GM23338 (cell line): Measurements from ENCODE around the gene NDFIP1. TPM values are rescaled to one million over a fixed set of nuclear protein-coding genes. Genes with fewer than 3 reads are reported as not detected.

Experiments
- ATAC-seq: fragments of 200-7000 bp; cut with Tn5 transposase; 3 replicates; pipeline ENCODE4 v1.9.1; 2020
- DNase-seq: peaks from one replicate; pipeline ENCODE4 v3.0.0-alpha.2; 2015; ENCODE audit warnings: low spot score
- H2AFZ ChIP-seq: fragments of 200-600 bp; sonication (generic); 2 replicates; pipeline ENCODE4 v1.8.0; 2016; ENCODE audit warnings: antibody characterized with exemption, mild to moderate bottlenecking, moderate library complexity
- H3F3A ChIP-seq: fragments of 200-600 bp; sonication (generic); replicated peaks from 2 replicates; pipeline ENCODE4 v1.8.0; 2017; ENCODE audit warnings: antibody characterized with exemption, mixed run types, low read depth
- H3K27ac ChIP-seq: fragments of 200-600 bp; sonication (generic); 2 replicates; pipeline ENCODE4 v1.6.1; 2016; ENCODE audit warnings: low read depth
- H3K27me3 ChIP-seq: fragments of 200-600 bp; sonication (generic); 2 replicates; pipeline ENCODE4 v1.8.0; 2016; ENCODE audit warnings: mild to moderate bottlenecking, mixed run types, moderate library complexity; ENCODE audit not compliant: insufficient read depth
- H3K36me3 ChIP-seq: fragments of 200-600 bp; sonication (generic); 2 replicates; pipeline ENCODE4 v1.8.0; 2016; ENCODE audit warnings: mild to moderate bottlenecking; ENCODE audit not compliant: insufficient read depth
- H3K4me1 ChIP-seq: fragments of 200-600 bp; sonication (generic); 2 replicates; pipeline ENCODE4 v1.8.0; 2016; ENCODE audit warnings: mild to moderate bottlenecking, moderate library complexity; ENCODE audit not compliant: insufficient read depth
- H3K4me2 ChIP-seq: fragments of 200-600 bp; sonication (generic); 2 replicates; pipeline ENCODE4 v1.7.1; 2017; ENCODE audit warnings: mixed run types
- H3K4me3 ChIP-seq: fragments of 200-600 bp; sonication (generic); 2 replicates; pipeline ENCODE4 v1.6.1; 2016; ENCODE audit warnings: mixed run types
- H3K79me2 ChIP-seq: fragments of 200-600 bp; sonication (generic); replicated peaks from 2 replicates; pipeline ENCODE4 v1.8.0; 2017; ENCODE audit warnings: mild to moderate bottlenecking; ENCODE audit not compliant: insufficient read depth
- H3K9me2 ChIP-seq: fragments of 200-600 bp; sonication (generic); 2 replicates; pipeline ENCODE4 v1.8.0; 2017; ENCODE audit not compliant: insufficient read depth
- H4K20me1 ChIP-seq: fragments of 200-600 bp; sonication (generic); replicated peaks from 2 replicates; pipeline ENCODE4 v1.8.0; 2017; ENCODE audit warnings: mild to moderate bottlenecking; ENCODE audit not compliant: insufficient read depth
- H3K27ac Mint-ChIP-seq: 2 replicates; pipeline ENCODE4 v1.8.0; 2020; ENCODE audit warnings: inconsistent platforms, mild to moderate bottlenecking, moderate library complexity, mixed read lengths
- H3K27me3 Mint-ChIP-seq: 3 replicates; pipeline ENCODE4 v1.8.0; 2022; ENCODE audit warnings: low read depth, mild to moderate bottlenecking, moderate library complexity, mixed read lengths, inconsistent platforms; ENCODE audit not compliant: insufficient read depth, poor library complexity
- H3K36me3 Mint-ChIP-seq: 3 replicates; pipeline ENCODE4 v1.8.0; 2021; ENCODE audit warnings: low read depth, mild to moderate bottlenecking, inconsistent platforms, moderate library complexity, mixed read lengths
- H3K4me1 Mint-ChIP-seq: 3 replicates; pipeline ENCODE4 v1.8.0; 2020; ENCODE audit warnings: mild to moderate bottlenecking, inconsistent platforms, mixed read lengths
- H3K4me3 Mint-ChIP-seq: 3 replicates; pipeline ENCODE4 v1.8.0; 2021; ENCODE audit warnings: moderate library complexity, mild to moderate bottlenecking, inconsistent platforms, mixed read lengths
- H3K9me3 Mint-ChIP-seq: 3 replicates; pipeline ENCODE4 v1.8.0; 2020; ENCODE audit warnings: moderate library complexity, mild to moderate bottlenecking, inconsistent platforms, mixed read lengths
- CREB1 ChIP-seq: fragments of 250-450 bp; sonication (Bioruptor Pico); IDR thresholded peaks from 2 replicates; pipeline ENCODE4 v1.5.0; 2020; ENCODE audit warnings: low read depth, mild to moderate bottlenecking, moderate library complexity
- CTCF ChIP-seq, 2 experiments: fragments of 200-600 bp in 1 of 2; sonication (generic) in 1 of 2; conservative IDR thresholded peaks; 2 replicates each; pipeline versions ENCODE4 v1.5.1 to v1.6.1; 2016 to 2017; ENCODE audit warnings: antibody characterized with exemption in 2 of 2, low read depth in 2 of 2, mild to moderate bottlenecking in 2 of 2, moderate library complexity in 1 of 2
- EZH2 ChIP-seq: fragments of 200-600 bp; sonication (generic); IDR thresholded peaks from one replicate; pipeline ENCODE4 v1.8.0; 2017; ENCODE audit warnings: antibody characterized with exemption, mild to moderate bottlenecking, low read depth; ENCODE audit not compliant: unreplicated experiment
- EZH2phosphoT487 ChIP-seq: fragments of 200-600 bp; sonication (generic); IDR thresholded peaks from one replicate; pipeline ENCODE4 v1.8.1; 2018; ENCODE audit warnings: antibody characterized with exemption; ENCODE audit not compliant: unreplicated experiment
- JUNB ChIP-seq: IDR thresholded peaks from one replicate; pipeline ENCODE4 v1.6.1; 2016; ENCODE audit warnings: antibody characterized with exemption; ENCODE audit not compliant: unreplicated experiment
- NANOG ChIP-seq: IDR thresholded peaks from 2 replicates; pipeline ENCODE4 v1.6.1; 2016; ENCODE audit warnings: antibody characterized with exemption, borderline replicate concordance
- POLR2AphosphoS5 ChIP-seq: IDR thresholded peaks from 2 replicates; pipeline ENCODE4 v1.6.1; 2016; ENCODE audit warnings: antibody characterized with exemption, low read depth
- REST ChIP-seq: IDR thresholded peaks from one replicate; pipeline ENCODE4 v1.6.1; 2018; ENCODE audit warnings: antibody characterized with exemption; ENCODE audit not compliant: unreplicated experiment
- STAT1 ChIP-seq: IDR thresholded peaks from one replicate; pipeline ENCODE4 v1.6.1; 2016; ENCODE audit warnings: antibody characterized with exemption; ENCODE audit not compliant: unreplicated experiment
- ZNF114 ChIP-seq: fragments of 250-450 bp; sonication (Bioruptor Pico); IDR thresholded peaks from 2 replicates; pipeline ENCODE4 v1.5.0; 2020; ENCODE audit warnings: mild to moderate bottlenecking, moderate library complexity
- ZNF331 ChIP-seq: fragments of 250-450 bp; sonication (Bioruptor Pico); IDR thresholded peaks from 2 replicates; pipeline ENCODE4 v1.5.0; 2020; ENCODE audit warnings: low read depth, mild to moderate bottlenecking, moderate library complexity
- ZNF462 ChIP-seq: fragments of 250-450 bp; sonication (Bioruptor Pico); IDR thresholded peaks from 2 replicates; pipeline ENCODE4 v1.5.0; 2020; ENCODE audit warnings: mild to moderate bottlenecking, moderate library complexity
- polyA plus RNA-seq: library from polyadenylated mRNA; unstranded; fragments of >200 nt; fragmentation: Nextera tagmentation; extraction: Ambion mirVana; gene quantifications from 2 replicates; pipeline ENCODE4 v1.2.1, GENCODE V29; 2016
- total RNA-seq: library from RNA; depleted of rRNA; stranded (reverse); fragments of >200 nt; shearing (Covaris generic); gene quantifications from 2 replicates; pipeline ENCODE4 v1.2.3, GENCODE V29; 2014
- TF ChIP-seq, protein P1 (sequence below): IDR thresholded peaks from 2 replicates; pipeline ENCODE4 v1.6.1; 2016; ENCODE audit warnings: antibody characterized with exemption

Gene NDFIP1
- total and polyA plus RNA-seq, 2 experiments from 2014 or later = 24.3 to 45.0 TPM

- TF ChIP-seq NANOG (no peak), ZNF331 (no peak), EZH2 (no peak), EZH2phosphoT487 (no peak), CREB1 (CRISPR knock-in tag) (no peak), ZNF114 (CRISPR knock-in tag) (no peak), ZNF462 (no peak), POLR2AphosphoS5 (no peak), STAT1 (no peak), REST (no peak), JUNB (no peak), CTCF (conservative IDR thresholded peaks at IDR 0.05; ENCODE audit: low read depth in 2 of 2) (no peak)
- TF ChIP-seq, protein P1, sequence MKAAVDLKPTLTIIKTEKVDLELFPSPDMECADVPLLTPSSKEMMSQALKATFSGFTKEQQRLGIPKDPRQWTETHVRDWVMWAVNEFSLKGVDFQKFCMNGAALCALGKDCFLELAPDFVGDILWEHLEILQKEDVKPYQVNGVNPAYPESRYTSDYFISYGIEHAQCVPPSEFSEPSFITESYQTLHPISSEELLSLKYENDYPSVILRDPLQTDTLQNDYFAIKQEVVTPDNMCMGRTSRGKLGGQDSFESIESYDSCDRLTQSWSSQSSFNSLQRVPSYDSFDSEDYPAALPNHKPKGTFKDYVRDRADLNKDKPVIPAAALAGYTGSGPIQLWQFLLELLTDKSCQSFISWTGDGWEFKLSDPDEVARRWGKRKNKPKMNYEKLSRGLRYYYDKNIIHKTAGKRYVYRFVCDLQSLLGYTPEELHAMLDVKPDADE = no peak
- Mint-ChIP-seq H3K9me3 (no peaks in the 10 kb centered on the region), H3K36me3 (peaks cover 16% of the 10 kb centered on the region; the same call in 2 of the 3 replicates), H3K4me1 (peaks cover under 1% of the 10 kb centered on the region; the same call in 2 of the 3 replicates), H3K27ac (no peak overlapping the region), H3K27me3 (no peaks in the 10 kb centered on the region), H3K4me3 (no peak overlapping the region)
- Histone ChIP-seq H3F3A (0 out of 2 replicates have a peak, but pooled peaks cover 3% of the 10 kb centered on the region), H3K4me2 (no peak overlapping the region), H4K20me1 (no peaks in the 10 kb centered on the region), H3K36me3 (peaks cover 3% of the 10 kb centered on the region; the same call in 1 of the 2 replicates), H2AFZ (no peak overlapping the region), H3K9me2 (no peaks in the 10 kb centered on the region), H3K4me1 (no peaks in the 10 kb centered on the region), H3K27me3 (no peaks in the 10 kb centered on the region), H3K27ac (no peak overlapping the region), H3K4me3 (no peak overlapping the region), H3K79me2 (peaks cover 16% of the 10 kb centered on the region)
- DNase-seq (no peak), ATAC-seq (no peak)
Measured at GRCh38 chr5:142134331-142135010, 25.9 kb downstream of the NDFIP1 start.
